Neural progenitor cell (in vitro differentiated cells): ENCODE measurements around the gene HYOU1.

Experiments used
- EZH2 ChIP-seq: fragments of 200-600 bp; sonication (generic); IDR thresholded peaks from 2 replicates; pipeline ENCODE4 v1.6.1; 2017; ENCODE audit warnings: antibody characterized with exemption, mild to moderate bottlenecking, moderate library complexity
- EZH2phosphoT487 ChIP-seq: fragments of 200-600 bp; sonication (generic); IDR thresholded peaks from 2 replicates; pipeline ENCODE4 v1.6.1; 2017; ENCODE audit warnings: antibody characterized with exemption
- TF ChIP-seq, protein P1 (sequence below): fragments of 200-600 bp; sonication (generic); IDR thresholded peaks from 2 replicates; pipeline ENCODE4 v1.5.1; 2017; ENCODE audit warnings: antibody characterized with exemption, mild to moderate bottlenecking

DNA sequence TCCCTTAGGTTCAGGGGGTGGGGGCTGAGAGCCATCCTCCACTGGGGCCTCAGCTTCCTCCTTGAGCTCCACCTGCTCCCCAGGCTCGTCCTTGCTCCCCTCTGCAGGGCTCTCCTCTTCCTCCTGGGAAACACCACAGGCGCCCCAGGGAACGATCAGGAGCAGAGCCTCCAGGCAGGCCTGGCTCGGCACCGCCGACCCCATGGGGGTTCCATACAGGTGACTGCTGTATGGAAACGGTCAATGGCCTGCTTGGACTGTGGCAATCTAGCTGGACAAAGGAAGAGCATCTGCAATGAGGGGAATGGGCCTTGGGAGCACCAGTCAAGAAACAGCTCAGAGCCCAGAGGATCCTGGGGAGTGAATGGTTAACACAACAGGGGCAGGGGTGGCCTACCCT lies 7.9 kb downstream of the HYOU1 start:
- TF ChIP-seq EZH2 (no peak), EZH2phosphoT487 (no peak)
- TF ChIP-seq, protein P1, sequence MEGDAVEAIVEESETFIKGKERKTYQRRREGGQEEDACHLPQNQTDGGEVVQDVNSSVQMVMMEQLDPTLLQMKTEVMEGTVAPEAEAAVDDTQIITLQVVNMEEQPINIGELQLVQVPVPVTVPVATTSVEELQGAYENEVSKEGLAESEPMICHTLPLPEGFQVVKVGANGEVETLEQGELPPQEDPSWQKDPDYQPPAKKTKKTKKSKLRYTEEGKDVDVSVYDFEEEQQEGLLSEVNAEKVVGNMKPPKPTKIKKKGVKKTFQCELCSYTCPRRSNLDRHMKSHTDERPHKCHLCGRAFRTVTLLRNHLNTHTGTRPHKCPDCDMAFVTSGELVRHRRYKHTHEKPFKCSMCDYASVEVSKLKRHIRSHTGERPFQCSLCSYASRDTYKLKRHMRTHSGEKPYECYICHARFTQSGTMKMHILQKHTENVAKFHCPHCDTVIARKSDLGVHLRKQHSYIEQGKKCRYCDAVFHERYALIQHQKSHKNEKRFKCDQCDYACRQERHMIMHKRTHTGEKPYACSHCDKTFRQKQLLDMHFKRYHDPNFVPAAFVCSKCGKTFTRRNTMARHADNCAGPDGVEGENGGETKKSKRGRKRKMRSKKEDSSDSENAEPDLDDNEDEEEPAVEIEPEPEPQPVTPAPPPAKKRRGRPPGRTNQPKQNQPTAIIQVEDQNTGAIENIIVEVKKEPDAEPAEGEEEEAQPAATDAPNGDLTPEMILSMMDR, result no peak
